HK-2 (cell line): ENCODE results near the gene XXYLT1.

Experiments
- DNase-seq: peaks from one replicate; pipeline ENCODE4 v3.0.0-alpha.2; 2018; ENCODE audit not compliant: unreplicated experiment

Gene XXYLT1

DNA sequence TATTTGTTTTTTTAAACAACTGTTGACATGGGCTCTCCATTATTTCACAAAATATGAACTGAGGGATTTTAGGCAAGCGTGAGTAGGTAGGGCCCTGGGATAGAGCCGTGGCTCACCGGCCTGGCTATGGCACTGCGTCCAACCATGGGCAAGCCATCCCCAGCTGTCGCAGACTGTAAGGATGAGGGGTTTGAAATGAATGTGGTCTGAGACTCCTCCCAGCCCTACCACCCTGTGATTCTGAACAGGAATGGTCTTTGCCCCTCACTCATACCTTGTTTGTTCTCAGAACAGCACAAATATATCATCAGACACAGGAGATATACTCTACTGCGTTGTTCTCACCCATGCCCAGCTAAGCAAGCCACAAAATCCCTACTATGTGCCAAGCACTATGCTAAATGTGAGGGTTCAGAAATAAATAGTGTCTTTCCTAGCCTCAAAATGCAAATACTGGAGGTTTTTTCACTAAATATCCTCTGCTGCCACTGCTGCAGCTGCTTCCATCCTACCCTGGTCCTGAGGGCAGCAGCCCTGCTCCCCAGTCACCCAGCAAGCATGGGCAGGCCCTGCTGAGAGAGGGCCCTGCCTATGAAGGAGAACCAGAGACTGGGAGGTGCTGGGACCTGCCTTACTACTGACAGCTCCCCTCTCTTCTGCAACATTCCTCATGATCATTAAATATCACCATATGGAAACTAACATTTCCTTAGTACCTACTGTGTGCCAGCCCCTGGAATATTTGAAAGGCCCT, 102.8 kb downstream of the XXYLT1 start:
- no peak for DNase-seq

DNA sequence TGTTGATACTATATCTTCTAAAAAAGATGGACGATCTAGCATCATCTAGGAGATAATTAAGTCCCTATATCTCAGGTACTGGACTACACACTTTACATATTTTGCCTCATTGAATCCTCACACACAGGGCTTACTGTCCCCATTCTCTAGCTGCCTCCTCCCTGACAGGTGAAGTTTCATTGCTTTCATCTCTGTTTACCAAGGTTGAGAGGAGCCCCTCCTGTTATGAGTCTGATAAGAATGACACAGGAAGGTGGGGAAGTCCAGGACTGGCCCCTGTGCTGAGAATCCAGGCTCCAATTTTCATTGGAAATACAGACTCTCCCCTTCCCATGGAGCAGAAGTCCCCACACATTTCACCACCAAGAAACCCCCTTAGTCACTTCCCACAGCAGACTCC, 105.2 kb downstream of the XXYLT1 start:
- DNase-seq = no peak

DNA sequence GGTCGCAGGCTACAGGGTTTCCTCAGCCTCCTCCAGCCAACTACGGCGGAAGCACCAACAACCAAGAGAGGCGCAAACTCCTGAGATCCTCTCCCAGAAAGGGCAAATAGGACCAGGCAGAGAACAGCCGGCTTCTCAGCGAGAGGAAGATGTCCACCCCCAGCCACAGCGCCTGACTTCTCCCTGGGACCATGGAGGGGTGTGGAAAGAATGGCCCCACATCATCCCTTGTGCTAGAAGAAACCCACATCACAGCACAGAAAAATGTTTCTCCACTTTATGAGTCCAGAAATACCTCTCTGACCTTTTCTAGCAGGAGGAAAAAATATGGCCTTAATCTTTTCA, 105.7 kb downstream of the XXYLT1 start:
- DNase-seq = no peak

DNA sequence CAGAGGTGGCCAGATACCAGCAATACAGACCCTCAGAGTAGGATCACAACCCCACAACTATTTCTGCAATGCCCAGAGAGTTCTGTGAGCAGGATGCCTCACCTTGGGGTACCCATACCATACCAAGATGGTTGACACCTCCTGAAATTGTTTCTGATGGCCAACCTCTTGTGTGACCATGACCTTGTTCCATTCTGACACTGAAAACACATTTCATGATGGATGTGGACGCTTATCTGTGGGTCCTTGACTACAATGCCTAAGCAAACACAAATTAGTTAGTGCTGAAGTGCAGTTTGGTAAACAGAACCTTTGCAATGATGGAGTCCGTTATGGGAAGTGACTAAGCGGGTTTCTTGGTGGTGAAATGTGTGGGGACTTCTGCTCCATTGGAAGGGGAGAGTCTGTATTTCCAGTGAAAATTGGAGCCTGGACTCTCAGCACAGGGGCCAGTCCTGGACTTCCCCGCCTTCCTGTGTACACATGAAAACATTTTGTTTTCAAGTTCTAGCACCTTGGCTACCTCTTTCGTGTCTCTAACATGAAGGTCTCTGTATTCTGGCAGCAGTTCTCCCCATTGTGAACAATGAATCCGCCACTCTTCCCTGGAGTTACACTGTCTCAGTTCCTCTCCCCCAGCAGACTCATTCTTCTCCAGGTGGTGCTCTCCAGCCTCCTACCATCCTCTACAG, 106.2 kb downstream of the XXYLT1 start:
- DNase-seq = no peak

DNA sequence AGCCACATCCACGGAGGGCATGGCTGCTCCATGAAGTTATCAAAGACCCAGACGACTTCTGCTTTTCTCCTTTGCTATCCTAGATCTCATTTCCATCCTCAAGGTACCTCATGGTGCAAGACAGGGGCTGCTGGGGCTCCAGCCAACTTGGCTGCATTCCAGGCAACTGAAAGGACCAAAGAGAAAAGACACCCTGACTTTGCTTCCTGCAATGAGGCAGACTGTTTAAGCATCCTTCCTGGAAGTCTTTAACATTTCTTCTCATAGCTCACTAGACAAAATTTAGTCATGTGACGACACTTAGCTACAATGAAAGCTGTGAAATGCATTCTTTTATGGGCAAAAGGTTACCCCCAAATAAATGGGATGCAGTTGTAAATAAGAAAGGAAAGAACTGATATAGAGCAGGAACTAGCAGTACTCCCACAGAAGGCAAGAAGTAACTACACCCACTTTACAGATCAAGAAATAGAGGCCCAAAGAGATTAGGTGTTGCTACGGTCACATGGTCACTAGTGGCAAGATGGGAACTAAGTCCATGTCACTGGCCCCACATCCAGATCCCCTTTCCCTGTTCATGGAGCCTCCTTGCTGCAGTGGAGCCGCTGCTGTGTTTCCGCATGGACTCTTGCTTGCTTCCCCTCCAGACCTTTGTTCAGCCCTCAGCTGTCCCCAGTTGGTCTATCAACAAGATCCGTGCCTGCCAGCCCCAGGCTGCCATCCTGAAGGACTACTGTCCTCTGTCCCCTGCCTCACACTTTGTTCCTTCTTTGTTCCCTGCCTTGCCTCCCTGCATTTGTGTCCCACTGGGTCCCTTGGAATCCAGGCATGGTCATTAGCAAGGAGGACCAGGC, 107.0 kb downstream of the XXYLT1 start:
- no peak for DNase-seq

DNA sequence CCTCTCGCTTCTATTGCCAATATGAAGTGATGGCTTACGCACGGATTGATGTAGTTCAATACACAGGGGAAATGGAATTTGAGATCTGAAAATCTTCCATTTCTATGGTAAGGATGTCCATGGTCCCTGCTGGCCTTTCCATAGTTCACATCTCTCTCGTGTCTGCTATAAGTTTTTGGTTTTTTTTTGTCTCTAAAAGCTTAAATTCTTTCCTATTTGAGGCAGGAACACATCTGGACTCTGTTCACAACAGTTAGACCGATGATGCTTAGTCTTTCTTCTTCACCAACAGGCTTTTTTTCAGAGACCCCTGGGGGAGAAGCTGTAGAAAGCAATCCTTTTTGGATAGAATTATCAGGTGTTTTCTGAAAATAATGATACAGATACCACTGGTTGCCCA, 108.1 kb downstream of the XXYLT1 start:
- DNase-seq = no peak

DNA sequence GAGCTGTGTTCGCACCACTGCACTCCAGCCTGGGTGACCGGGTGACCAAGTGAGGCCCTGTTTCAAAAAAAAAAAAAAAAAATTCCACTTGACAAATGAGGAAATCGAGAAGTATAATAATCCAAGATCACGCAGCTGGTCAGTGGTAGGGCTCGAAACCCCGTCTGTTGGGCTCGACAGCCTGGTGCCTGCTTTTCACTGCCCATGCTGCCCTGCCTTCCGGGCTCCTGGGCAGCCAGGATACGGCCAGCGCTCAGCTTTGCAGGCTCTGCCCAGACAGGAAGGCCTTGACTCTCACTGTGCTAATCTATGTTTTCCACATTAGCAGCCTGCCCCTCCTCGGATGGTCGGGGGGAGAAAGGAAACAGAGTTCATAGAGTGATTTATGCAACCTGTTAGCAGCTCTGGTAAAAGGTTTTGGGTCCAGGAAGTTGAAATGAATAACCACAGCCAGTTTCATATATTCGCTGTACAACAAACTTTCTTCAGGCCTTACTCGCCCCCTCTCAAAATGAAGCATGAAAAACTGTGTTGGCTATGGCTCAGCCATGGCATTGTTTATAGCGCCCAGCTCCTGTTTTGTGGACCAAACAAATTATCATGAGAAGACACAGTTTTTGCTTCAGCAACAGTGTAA, 108.8 kb downstream of the XXYLT1 start:
- DNase-seq = no peak

DNA sequence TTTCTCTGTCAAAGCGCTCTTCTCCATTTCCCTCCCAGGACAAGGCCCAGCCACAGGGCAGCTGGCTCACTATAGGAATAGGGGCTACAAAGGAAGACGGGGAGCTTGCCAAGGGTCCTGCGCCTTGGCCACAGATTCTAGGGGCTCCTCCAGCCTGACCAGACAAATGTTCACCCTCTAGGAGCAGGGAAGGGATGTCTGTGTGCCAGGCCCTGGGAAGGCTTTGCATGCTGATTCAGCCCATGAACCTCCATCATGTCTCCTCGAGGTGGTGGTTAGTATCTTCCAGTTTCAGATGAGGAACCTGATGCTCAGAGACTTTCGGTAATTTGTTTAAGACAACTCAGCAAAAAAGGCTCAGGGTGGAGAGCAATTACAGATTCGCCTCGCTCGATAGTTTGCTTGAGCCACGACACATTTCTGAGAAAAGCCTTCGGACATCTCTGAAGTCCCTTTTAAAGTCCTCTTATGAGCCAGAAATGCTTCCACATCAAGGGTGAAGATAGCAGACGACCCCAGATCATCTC, 110.0 kb downstream of the XXYLT1 start:
- no peak for DNase-seq

DNA sequence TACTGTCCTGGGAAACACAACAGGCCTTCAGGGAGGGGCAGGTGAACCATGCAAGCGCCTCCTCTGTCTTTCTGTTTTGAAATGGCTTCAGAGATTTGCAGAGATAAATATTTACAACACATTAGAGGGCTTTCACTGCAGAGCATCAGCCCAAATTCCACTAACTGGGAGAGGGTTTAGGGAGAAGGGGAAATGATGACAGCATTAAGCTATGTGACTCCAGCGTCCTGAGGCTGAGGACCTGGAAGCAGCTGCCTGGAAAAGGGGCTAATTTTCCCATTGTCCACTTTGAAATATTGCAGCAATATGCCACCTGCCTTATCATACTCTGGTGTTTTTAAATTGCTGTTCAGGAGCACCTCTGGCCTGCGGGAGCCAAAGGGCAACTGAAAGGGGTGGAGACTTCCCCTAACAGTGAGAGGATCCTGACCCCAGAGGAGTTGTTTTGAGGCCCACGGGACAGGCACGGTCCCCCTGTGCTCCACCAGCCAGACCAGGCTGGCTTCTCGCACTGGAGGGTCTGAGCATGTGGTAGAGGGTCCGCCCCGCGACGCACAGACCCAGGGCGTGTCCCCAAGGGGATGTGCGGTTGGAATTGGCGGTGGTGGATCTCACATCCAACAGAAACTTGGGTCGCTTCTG, 110.6 kb downstream of the XXYLT1 start:
- DNase-seq = no peak

DNA sequence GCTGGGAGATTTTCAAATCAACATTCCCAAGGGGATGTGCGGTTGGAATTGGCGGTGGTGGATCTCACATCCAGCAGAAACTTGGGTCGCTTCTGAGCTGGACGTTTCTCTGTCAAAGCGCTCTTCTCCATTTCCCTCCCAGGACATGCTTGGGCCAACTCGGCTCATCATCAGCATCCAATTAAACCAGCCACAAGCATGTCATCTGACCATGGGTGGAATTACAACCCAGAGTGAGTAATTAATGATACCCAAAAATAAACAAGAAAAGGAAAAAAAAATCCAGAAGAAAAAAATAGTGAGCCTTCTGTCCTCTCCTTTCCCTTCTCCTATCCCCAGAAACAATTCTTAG, 111.2 kb downstream of the XXYLT1 start:
- no peak for DNase-seq

DNA sequence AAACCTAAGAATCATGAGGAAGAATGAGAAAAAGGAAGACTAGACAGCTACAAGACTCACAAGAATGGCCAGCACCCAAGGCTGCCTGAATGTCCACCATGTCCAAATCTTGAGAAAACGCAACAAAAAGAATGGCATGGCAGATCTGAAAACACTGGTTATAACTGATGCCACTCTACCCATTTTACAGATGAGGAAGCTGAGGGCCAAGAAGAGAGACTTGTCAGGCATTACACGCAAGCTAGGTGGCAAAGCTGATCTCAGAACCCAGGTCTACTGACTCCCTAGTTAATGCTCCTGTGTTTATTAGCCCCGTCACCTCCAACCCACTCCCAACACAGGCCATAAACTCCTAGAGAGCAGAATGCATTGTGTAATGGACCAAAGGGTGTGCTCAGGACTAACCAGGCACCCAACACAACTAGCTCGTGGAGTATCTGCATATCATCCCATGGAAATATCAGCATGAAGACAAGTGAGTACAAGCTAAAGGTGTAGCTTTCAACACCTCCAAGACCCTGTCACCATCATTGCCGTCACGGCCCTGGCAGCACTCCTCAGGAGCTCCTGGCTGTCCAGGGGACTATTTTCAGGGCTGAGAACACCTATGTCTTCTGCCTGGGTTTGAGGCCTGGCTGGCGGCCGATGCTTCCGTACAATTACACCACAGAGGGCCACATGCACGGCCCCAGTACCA, 111.7 kb downstream of the XXYLT1 start:
- DNase-seq = no peak

DNA sequence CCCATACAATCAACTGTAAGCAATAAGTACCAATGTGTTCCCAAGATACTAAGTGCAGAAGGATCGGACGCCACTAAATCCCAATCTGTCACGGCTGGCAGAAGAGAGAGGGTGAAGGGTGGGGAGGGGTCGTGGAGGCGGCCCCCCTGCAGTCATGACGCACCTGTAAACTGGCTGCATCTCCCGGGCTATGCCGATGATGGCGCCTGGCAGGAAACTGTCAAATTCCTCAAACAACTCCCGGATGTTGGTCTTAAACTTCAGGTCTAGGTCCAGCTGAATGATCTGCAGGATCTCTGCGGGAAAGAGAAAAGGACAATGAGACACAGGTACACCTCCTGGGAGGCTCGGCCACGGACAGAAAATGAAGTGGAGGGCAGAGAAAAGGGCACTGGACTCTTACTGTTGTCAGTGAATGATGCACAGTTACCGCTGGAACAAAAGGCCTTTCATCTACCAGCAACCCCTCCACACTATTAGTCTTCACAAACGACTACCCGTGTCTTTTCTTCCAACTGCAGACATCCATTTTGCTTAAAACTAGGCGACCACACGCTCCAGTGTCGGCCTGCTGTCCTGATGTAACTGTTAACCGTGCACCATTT, 114.6 kb downstream of the XXYLT1 start:
- DNase-seq = no peak

DNA sequence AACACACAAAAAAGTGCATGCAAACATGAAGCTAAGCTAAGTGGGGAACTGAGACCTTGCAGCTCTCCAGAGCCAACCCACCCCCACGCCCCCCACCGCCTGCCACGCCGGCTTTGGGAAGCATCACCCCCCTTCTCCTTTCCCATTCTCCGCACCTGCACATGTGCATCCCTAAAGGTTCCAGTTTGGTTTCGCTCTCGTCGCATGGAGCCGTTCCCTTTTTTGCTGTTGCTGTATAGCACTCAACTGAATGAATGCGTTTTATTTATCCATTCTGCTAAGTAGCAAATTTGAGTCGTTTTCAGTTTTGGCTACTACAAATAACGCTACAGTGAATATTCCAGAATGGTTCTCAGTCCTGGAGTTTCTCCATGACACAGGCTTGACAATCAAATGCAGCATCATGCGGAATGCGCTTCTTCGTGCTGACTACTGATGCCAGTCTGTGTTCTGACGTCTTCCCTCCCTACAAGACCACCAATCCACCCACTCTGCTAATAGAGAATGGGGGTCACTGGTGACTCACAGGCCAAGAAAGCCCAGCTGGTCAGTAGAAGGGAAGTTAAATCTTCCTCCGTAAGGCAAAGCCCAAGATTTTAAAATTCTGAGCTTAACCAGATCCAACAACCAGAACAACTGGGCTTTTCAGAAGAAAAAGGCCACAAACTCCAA, 115.3 kb downstream of the XXYLT1 start:
- no peak for DNase-seq

DNA sequence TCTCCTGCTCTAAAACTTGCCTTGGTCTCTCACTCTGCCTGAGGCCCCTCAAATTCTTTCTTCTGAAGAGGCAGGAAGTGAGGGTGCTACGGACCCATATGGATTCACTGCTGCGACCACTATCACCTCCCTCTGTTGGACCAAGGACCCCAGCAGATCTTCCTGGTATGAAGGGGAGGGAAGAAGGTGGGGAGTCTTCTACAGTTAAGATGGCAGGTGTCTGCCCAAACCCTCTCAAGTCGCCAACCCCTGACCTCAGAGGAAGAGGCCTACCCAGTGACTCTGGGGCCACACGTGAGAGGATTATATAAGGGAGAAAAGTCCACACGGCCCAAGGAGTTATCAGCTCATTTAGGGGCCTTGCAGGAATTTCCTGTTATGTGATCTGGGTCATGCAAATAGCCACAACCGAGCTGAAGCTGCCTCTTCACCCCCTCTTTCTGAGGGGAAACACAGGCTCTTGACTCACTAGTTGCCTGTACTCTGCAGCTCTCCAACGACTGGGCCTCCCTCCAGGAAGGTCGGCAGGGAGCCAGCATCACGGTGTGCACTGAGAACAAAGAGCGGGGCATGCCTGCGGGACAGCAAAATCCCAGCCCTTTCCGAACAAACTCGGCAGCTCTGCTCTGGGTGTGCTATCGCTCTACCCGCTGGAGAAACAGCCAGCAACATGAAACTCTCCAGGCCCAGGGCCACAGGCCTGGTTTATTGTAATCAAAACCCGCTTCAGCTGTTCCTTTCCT, 116.0 kb downstream of the XXYLT1 start:
- peak; percentile 53 for DNase-seq

DNA sequence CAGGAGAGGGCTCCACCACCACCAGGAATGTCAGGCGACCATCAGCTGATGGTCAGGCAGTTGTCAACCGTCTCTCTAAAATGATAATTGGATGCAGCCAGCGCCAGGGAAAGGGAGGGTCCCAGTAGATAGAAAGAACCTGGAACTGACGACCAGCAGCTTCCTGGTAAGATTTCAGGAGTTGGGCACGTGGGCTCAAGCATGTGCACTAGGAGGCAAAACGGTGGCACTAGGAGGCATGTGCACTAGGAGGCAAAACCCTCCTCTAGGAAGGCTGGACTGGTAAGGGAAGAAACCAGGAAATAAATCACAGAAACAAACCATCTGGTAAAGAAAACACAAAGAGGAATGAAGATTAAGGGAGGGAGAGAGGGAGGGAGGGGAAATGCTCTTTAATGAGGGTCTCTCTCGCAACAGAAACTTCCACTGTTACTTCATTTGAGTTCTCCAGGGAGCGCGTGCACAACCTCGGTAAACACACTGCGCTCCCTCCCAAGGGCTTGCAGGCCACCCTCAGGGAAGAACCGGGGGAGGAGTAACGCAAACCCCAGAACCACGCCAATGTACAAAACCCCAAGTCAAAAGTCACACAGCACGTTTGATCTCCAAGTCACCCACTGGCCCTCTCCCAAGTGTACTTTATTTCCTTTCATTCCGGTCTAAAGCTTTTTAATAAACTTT, 116.7 kb downstream of the XXYLT1 start:
- no peak for DNase-seq

DNA sequence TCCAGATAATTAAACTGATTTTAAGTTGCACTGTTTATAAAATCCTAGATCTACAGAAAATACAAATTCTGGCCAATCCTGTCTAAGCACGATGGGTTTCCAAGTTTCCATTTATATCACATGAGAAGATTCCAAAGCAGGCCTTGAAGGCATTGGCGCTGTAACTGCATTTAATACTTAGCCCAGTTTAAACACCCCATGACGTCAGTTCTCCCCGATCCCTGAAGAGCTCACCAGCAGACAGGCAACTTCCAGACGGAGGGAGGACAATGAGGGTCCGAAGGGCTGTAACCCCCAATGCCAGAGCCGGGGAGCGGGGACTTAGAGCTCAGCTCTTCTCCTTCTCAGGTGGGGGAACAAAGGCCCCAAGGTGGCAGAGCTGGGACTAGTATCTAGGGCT, 117.3 kb downstream of the XXYLT1 start:
- no peak for DNase-seq

DNA sequence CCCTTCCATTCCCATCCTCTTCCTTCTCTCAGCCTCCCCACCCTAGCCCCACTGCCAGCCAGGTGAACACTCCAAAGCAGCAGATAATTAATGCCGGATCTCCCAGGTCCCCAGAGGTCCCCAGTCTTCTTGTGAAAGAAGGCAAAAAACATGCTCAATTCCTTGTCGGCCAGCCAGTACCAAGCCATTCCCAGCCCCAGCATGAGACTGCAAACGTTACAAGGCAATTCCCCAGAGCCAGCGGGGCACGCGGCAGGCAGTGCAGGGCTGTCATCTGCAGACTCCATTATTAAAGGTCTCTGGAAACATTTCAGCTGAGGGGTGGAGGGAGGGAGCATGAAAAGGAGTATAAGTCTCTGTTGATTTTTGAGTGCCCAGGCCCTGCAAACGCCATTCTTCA, 117.8 kb downstream of the XXYLT1 start:
- no peak for DNase-seq

DNA sequence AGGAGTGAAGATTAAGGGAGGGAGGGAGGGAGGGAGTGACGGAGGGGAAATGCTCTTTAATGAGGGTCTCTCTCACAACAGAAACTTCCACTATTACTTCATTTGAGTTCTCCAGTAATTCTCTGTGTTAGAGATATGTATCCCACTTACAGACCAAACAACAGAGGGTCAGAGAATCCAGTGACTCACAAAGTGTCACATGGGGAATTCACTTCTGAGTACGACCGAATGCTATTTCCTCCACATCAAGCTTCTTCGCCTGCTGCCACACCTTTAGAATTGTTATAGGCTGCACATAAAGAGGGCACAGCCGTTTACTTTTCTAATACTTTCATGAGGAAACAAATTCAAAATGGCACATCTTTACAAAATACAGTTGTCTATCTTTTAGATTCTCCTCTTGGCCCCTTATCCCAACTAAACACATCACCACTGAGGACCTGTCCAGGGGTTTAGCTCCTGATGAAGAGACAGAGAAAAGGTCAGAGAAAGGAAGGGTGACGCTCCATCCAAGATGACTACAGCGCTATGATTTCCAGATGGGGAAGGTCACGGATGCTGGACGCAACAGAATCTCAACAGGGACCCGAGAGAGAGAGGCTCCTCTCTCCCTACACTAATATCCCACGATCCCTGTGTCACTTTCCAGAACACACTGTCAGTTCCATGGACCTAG, 119.0 kb downstream of the XXYLT1 start:
- no peak for DNase-seq
